Measurements from ENCODE around the gene TRHDE. TPM values are rescaled to one million over a fixed set of nuclear protein-coding genes. Genes with fewer than 3 reads are reported as not detected.

Gene TRHDE
- total RNA-seq, 4 donors from 2014 or later, result 0.77 to 31.2 (median 12.9) TPM

GRCh38 chr12:72444566-72444965 lies 172.4 kb downstream of the TRHDE start:
- TF ChIP-seq POLR2A (IDR thresholded peaks at IDR 0.05) (no peak), CTCF (IDR thresholded peaks at IDR 0.05) (no peak)
- H3K4me3 ChIP-seq, result no peak overlapping the region

GRCh38 chr12:72448089-72448488 lies 175.9 kb downstream of the TRHDE start:
- no peaks in the 10 kb centered on the region for H3K36me3 ChIP-seq
- no peak overlapping the region for H3K27ac ChIP-seq
- DNase-seq, result no peak
- no peaks in the 10 kb centered on the region for H3K4me1 ChIP-seq
- TF ChIP-seq CTCF (IDR thresholded peaks at IDR 0.05) (no peak), POLR2A (IDR thresholded peaks at IDR 0.05) (no peak)
- no peaks in the 10 kb centered on the region for H3K27me3 ChIP-seq
- no peak overlapping the region for H3K4me3 ChIP-seq
- no peaks in the 10 kb centered on the region for H3K9me3 ChIP-seq
- intact Hi-C loops (cut with DNase I; ENCODE audit: low total_unique reads), result no loop called here

More at GRCh38 chr12:72444566-72444965, 172.4 kb downstream of the TRHDE start:
- no peak for DNase-seq
- Histone ChIP-seq H3K27ac (no peak overlapping the region), H3K4me1 (no peaks in the 10 kb centered on the region), H3K27me3 (no peaks in the 10 kb centered on the region), H3K36me3 (no peaks in the 10 kb centered on the region), H3K9me3 (no peaks in the 10 kb centered on the region)
- intact Hi-C loops (cut with DNase I; ENCODE audit: low total_unique reads), result no loop called here

- Histone ChIP-seq H3K9me3 (no peaks in the 10 kb centered on the region), H3K4me1 (no peaks in the 10 kb centered on the region), H3K27me3 (no peaks in the 10 kb centered on the region), H3K36me3 (no peaks in the 10 kb centered on the region), H3K4me3 (no peak overlapping the region), H3K27ac (no peak overlapping the region)
- DNase-seq, result no peak
- intact Hi-C loops (cut with DNase I; ENCODE audit: low total_unique reads), result no loop called here
- TF ChIP-seq CTCF (IDR thresholded peaks at IDR 0.05) (no peak), POLR2A (IDR thresholded peaks at IDR 0.05) (no peak)
These were observed 176.6 kb downstream of the TRHDE start for GRCh38 chr12:72448805-72449204.

- Histone ChIP-seq H3K9me3 (no peaks in the 10 kb centered on the region), H3K36me3 (no peaks in the 10 kb centered on the region), H3K27ac (no peak overlapping the region), H3K4me3 (no peak overlapping the region), H3K27me3 (no peaks in the 10 kb centered on the region), H3K4me1 (no peaks in the 10 kb centered on the region)
- TF ChIP-seq CTCF (IDR thresholded peaks at IDR 0.05) (no peak), POLR2A (IDR thresholded peaks at IDR 0.05) (no peak)
- no peak for DNase-seq
- intact Hi-C loops (cut with DNase I; ENCODE audit: low total_unique reads), result no loop called here
These were observed 180.9 kb downstream of the TRHDE start for GRCh38 chr12:72453066-72453465.

GRCh38 chr12:72453550-72453949 lies 181.4 kb downstream of the TRHDE start:
- Histone ChIP-seq H3K27me3 (no peaks in the 10 kb centered on the region), H3K4me1 (no peaks in the 10 kb centered on the region), H3K9me3 (no peaks in the 10 kb centered on the region), H3K4me3 (no peak overlapping the region), H3K36me3 (no peaks in the 10 kb centered on the region), H3K27ac (no peak overlapping the region)
- TF ChIP-seq CTCF (IDR thresholded peaks at IDR 0.05) (no peak), POLR2A (IDR thresholded peaks at IDR 0.05) (no peak)
- no peak for DNase-seq
- intact Hi-C loops (cut with DNase I; ENCODE audit: low total_unique reads), result no loop called here
